Fibroblast of villous mesenchyme (primary cell): ENCODE data around the gene RAD18. TPM values are rescaled to one million over a fixed set of nuclear protein-coding genes. Genes with fewer than 3 reads are reported as not detected.

Source experiments
- DNase-seq: peaks from one replicate; pipeline ENCODE4 v3.0.0-alpha.2; 2010; ENCODE audit warnings: low read depth
- H3K4me3 ChIP-seq: 2 replicates; pipeline ENCODE4 v1.5.1; 2011; ENCODE audit warnings: low read depth, mild to moderate bottlenecking, low read length
- CTCF ChIP-seq: IDR thresholded peaks from 2 replicates; pipeline ENCODE4 v1.5.1; 2012; ENCODE audit warnings: low read depth, mild to moderate bottlenecking, low read length; ENCODE audit not compliant: insufficient read depth
- total RNA-seq: library from RNA; depleted of rRNA; stranded (reverse); fragments of >200 nt; gene quantifications from 2 replicates; pipeline ENCODE4 v1.2.3, GENCODE V29; 2012

Gene RAD18
- total RNA-seq, 1 donor: 18.1 TPM

- no peak for TF ChIP-seq CTCF
These were observed 92.0 kb downstream of the RAD18 start for GRCh38 chr3:8871306-8871705.

GRCh38 chr3:8870134-8870533, 93.1 kb downstream of the RAD18 start:
- no peak overlapping the region for H3K4me3 ChIP-seq
- peak; percentile 62 for DNase-seq
- TF ChIP-seq CTCF: no peak

More at GRCh38 chr3:8871306-8871705, 92.0 kb downstream of the RAD18 start:
- no peak overlapping the region for H3K4me3 ChIP-seq
- DNase-seq: no peak

DNA sequence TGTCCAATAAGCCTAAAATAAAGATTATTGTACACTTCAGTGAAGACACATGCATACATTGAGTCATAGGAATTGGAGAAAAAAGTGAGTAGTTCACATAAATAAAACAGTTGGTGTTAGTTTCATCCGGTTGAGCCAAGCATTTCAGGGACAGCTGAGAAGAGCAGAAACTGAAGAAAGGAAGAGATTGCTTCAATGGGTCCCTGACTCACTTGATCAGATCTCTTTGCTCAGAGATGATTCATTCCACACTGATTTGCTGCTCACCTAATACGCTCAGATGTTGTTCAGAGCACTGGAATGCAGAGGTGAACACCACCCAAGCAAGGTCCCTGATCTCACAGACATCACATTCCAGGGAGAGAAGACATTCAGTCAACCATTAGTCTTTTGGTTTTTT, 93.7 kb downstream of the RAD18 start:
- TF ChIP-seq CTCF: no peak
- no peak overlapping the region for H3K4me3 ChIP-seq
- DNase-seq: peak; percentile 83

- TF ChIP-seq CTCF: no peak
- no peak for DNase-seq
- no peak overlapping the region for H3K4me3 ChIP-seq
These were observed 94.3 kb downstream of the RAD18 start for GRCh38 chr3:8868996-8869395.

- H3K4me3 ChIP-seq: no peak overlapping the region
- no peak for DNase-seq
- no peak for TF ChIP-seq CTCF
These were observed 95.6 kb downstream of the RAD18 start for GRCh38 chr3:8867646-8868045.

DNA sequence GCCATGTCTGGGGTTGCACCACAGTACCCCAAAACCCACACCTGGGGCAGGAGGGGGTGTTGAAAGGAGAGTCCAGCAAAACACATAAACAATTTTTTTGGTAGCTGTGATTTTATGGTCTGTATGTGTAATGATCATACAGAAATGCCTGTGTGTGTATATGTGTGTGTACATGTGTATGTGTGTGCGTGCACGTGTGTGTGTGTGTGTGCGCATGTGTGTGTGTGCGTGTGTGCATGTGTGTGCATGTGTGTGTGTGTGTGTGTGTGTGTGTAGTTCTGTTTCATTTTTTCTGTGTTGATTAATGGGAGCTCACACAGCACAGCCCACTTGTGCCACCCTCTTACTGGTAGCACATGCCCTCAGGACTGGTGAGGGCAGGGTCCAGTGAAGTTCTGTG, 97.6 kb downstream of the RAD18 start:
- TF ChIP-seq CTCF: no peak
- no peak for DNase-seq
- H3K4me3 ChIP-seq: no peak overlapping the region
